Type B pancreatic cell (in vitro differentiated cells): ENCODE measurements around the gene PPP1R1B. TPM values are rescaled to one million over a fixed set of nuclear protein-coding genes. Genes with fewer than 3 reads are reported as not detected.

Experiments used
- DNase-seq: peaks from one replicate; pipeline ENCODE4 v3.0.0; 2021; ENCODE audit warnings: mixed read lengths; ENCODE audit not compliant: unreplicated experiment; ENCODE audit errors: extremely low spot score
- H3K27ac Mint-ChIP-seq: 2 replicates; pipeline ENCODE4 v1.8.0; 2021; ENCODE audit warnings: mild to moderate bottlenecking, mixed read lengths
- H3K27me3 Mint-ChIP-seq: 2 replicates; pipeline ENCODE4 v1.8.0; 2021; ENCODE audit warnings: mixed read lengths
- H3K36me3 Mint-ChIP-seq: 2 replicates; pipeline ENCODE4 v1.8.0; 2021; ENCODE audit warnings: mixed read lengths
- H3K4me1 Mint-ChIP-seq: one replicate; pipeline ENCODE4 v1.8.0; 2021; ENCODE audit warnings: mixed read lengths; ENCODE audit not compliant: unreplicated experiment
- H3K4me3 Mint-ChIP-seq: 2 replicates; pipeline ENCODE4 v1.8.0; 2021; ENCODE audit warnings: mild to moderate bottlenecking, mixed read lengths
- H3K9me3 Mint-ChIP-seq: 2 replicates; pipeline ENCODE4 v1.8.0; 2021; ENCODE audit warnings: mixed read lengths
- total RNA-seq: library from RNA; stranded (reverse); gene quantifications from 2 replicates; pipeline ENCODE4 v1.2.1, GENCODE V29; 2021; ENCODE audit warnings: low replicate concordance
- TF ChIP-seq, protein P1 (sequence below): fragments of 200-600 bp; sonication (generic); conservative IDR thresholded peaks from 2 replicates; pipeline ENCODE4 v1.5.0; 2021; ENCODE audit warnings: antibody characterized with exemption, mild to moderate bottlenecking

The PPP1R1B gene
- total RNA-seq, 1 donor from 2014 or later = 3.7 TPM

- H3K36me3 Mint-ChIP-seq = no peaks in the 10 kb centered on the region
- peaks cover 41% of the 10 kb centered on the region for H3K4me1 Mint-ChIP-seq
- TF ChIP-seq, protein P1, sequence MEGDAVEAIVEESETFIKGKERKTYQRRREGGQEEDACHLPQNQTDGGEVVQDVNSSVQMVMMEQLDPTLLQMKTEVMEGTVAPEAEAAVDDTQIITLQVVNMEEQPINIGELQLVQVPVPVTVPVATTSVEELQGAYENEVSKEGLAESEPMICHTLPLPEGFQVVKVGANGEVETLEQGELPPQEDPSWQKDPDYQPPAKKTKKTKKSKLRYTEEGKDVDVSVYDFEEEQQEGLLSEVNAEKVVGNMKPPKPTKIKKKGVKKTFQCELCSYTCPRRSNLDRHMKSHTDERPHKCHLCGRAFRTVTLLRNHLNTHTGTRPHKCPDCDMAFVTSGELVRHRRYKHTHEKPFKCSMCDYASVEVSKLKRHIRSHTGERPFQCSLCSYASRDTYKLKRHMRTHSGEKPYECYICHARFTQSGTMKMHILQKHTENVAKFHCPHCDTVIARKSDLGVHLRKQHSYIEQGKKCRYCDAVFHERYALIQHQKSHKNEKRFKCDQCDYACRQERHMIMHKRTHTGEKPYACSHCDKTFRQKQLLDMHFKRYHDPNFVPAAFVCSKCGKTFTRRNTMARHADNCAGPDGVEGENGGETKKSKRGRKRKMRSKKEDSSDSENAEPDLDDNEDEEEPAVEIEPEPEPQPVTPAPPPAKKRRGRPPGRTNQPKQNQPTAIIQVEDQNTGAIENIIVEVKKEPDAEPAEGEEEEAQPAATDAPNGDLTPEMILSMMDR = peak; percentile 87
- no peaks in the 10 kb centered on the region for H3K9me3 Mint-ChIP-seq
- DNase-seq = no peak
- no peak overlapping the region for H3K4me3 Mint-ChIP-seq
- H3K27me3 Mint-ChIP-seq = no peaks in the 10 kb centered on the region
- peak overlapping the region; percentile 50 for H3K27ac Mint-ChIP-seq
Measured at GRCh38 chr17:39653662-39654331, 27.0 kb downstream of the PPP1R1B start.

- TF ChIP-seq, protein P1 = no peak
- Mint-ChIP-seq H3K27me3 (no peaks in the 10 kb centered on the region), H3K36me3 (no peaks in the 10 kb centered on the region), H3K27ac (no peak overlapping the region), H3K9me3 (no peaks in the 10 kb centered on the region), H3K4me1 (peaks cover 34% of the 10 kb centered on the region), H3K4me3 (no peak overlapping the region)
- DNase-seq = no peak
Measured at GRCh38 chr17:39655105-39655504, 28.4 kb downstream of the PPP1R1B start.

DNA sequence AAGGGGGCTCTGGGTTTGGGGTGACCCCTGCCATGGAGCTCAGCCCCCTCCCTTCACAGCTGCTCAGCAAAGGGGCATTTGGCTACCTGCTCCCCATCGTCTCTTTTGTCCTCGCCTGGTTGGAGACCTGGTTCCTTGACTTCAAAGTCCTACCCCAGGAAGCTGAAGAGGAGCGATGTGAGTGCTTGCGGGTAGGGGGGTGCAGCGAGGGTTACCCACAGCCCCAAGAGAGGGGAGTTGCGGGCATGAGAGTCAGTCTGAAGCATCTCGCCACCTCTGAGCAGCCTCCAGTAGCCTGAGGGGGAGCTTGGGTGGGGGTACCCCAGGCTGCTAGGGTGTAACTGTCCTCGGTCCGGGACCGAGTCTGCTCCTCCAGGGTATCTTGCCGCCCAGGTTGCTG is 31.6 kb downstream of the PPP1R1B start:
- TF ChIP-seq, protein P1 = no peak
- Mint-ChIP-seq H3K27me3 (no peaks in the 10 kb centered on the region), H3K4me3 (no peak overlapping the region), H3K36me3 (no peaks in the 10 kb centered on the region), H3K4me1 (peaks cover 14% of the 10 kb centered on the region), H3K9me3 (no peaks in the 10 kb centered on the region), H3K27ac (no peak overlapping the region)
- DNase-seq = no peak

GRCh38 chr17:39658760-39659159 is 32.0 kb downstream of the PPP1R1B start:
- Mint-ChIP-seq H3K4me1 (peaks cover 11% of the 10 kb centered on the region), H3K9me3 (no peaks in the 10 kb centered on the region), H3K4me3 (no peak overlapping the region), H3K27ac (no peak overlapping the region), H3K36me3 (no peaks in the 10 kb centered on the region), H3K27me3 (no peaks in the 10 kb centered on the region)
- TF ChIP-seq, protein P1 = no peak
- no peak for DNase-seq

DNA sequence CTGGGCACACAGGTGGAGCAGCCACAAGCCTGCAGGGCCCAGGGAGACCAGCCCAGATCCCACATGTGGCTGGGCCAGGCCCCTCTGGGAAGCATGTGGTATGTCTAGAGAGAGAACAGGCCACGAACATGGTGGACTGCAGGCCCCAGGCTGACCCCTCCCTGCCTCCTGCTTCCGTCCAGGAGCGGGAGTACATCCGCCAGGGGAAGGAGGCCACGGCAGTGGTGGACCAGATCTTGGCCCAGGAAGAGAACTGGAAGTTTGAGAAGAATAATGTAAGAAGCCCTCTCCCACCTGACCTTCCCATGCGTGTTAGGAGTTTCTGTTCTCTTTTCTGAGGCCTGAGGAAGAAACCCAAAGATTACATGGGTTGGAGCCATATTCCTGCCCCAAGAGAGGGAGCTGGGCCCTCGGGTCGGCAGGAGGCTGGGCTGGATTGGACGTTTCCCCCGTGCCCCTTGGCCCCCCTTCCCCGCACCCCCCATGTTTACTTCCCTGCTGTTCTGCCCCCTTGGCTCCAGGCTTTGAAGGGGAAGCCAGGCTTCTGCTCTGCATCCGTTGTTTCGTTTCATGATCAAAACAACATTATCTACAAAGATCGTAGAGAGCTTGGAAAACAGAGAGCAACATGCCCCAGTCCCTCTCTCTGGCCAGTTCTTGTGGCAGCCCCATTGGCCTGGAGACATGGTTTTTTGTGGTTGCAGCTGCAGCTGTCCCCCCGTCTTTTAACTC is 32.7 kb downstream of the PPP1R1B start:
- TF ChIP-seq, protein P1 = no peak
- Mint-ChIP-seq H3K9me3 (no peaks in the 10 kb centered on the region), H3K27me3 (no peaks in the 10 kb centered on the region), H3K27ac (no peak overlapping the region), H3K4me1 (peaks cover 11% of the 10 kb centered on the region), H3K4me3 (no peak overlapping the region), H3K36me3 (no peaks in the 10 kb centered on the region)
- no peak for DNase-seq
